GM18505 (cell line): ENCODE results near the gene KLHL11.

ENCODE experiments used
- ATAC-seq: cut with Tn5 transposase; IDR thresholded peaks from one replicate; pipeline ENCODE4 v1.9.1; 2021; ENCODE audit not compliant: unreplicated experiment
- POLR2A ChIP-seq: IDR thresholded peaks from 4 replicates; pipeline ENCODE4 v1.6.1; 2011; ENCODE audit warnings: borderline replicate concordance; ENCODE audit not compliant: insufficient read depth, insufficient read length; ENCODE audit errors: extremely low read depth

The KLHL11 gene

DNA sequence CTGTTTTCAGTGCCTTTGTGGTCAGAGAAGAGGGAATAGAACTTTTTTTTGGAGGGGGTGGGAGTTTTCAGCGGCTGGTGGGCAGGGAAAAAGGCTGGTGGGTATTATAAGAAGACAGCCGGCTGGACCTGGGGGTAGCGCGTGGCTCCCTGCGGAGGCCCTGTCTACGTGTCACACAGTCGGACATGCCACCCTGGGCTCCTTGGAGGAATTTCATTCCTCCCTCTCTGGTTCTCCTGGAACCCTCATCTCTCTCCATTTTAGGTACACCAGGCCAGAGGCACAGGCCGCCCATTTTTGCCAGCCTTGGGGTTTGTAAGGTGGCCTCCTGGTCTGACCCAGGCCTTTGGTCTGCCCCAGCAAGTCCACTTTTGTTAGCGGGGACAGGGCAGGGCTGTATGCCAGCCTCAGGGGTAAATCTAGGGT lies 51.5 kb downstream of the KLHL11 start:
- TF ChIP-seq POLR2A = no peak
- ATAC-seq = no peak

DNA sequence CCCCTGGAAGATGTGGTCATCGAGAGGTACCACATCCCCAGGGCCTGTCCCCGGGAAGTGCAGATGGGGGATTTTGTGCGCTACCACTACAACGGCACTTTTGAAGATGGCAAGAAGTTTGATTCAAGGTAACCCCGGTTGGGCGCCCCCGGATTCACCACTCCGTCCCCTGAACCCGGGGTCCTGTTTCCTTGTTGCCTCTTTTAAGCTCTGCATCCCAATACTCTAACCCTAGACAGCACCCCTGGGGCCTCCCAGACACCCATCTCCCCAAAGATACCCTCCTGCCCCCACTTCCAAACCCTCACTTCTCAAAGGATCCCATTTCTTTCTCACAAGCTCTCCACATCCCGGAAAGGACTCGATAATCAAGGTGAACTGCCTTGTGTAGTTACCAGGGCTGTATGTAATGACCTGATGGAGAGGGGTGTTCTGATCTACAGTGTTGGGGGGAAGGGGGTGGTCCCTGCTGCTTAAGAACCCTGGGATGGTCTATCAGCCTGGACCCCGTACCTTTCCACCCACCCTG lies 52.0 kb downstream of the KLHL11 start:
- ATAC-seq = no peak
- TF ChIP-seq POLR2A = no peak

DNA sequence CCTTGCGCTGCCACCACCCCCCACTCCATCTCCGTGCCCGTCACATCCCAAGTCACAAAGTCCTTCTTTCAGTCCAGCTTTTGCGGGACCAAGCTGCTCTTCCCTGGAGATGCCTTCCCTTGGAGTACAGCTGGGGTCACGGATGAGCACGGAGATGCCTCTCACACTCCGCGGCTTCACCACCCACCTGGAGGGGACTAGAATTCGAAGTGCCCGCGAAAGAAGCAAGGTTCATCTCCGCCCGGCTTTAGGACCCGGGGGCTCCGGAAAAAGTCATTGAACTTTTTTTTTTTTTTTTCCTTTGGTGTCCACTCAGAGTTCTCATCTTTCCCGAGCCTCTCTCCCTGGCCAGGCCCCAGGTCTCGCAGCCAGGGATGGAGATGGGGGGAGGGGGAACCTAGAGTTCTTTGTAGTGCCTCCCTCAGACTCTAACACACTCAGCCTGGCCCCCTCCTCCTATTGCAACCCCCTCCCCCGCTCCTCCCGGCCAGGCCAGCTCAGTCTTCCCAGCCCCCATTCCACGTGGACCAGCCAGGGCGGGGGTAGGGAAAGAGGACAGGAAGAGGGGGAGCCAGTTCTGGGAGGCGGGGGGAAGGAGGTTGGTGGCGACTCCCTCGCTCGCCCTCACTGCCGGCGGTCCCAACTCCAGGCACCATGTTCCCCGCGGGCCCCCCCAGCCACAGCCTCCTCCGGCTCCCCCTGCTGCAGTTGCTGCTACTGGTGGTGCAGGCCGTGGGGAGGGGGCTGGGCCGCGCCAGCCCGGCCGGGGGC lies 52.7 kb downstream of the KLHL11 start, which contains the start of gene FKBP10:
Gene FKBP10, plus strand, starts transcription at position 624 of the 771 bp plus-strand sequence. Its CDS starts 31 bp downstream, at position 655.
- no peak for TF ChIP-seq POLR2A
- ATAC-seq = no peak

DNA sequence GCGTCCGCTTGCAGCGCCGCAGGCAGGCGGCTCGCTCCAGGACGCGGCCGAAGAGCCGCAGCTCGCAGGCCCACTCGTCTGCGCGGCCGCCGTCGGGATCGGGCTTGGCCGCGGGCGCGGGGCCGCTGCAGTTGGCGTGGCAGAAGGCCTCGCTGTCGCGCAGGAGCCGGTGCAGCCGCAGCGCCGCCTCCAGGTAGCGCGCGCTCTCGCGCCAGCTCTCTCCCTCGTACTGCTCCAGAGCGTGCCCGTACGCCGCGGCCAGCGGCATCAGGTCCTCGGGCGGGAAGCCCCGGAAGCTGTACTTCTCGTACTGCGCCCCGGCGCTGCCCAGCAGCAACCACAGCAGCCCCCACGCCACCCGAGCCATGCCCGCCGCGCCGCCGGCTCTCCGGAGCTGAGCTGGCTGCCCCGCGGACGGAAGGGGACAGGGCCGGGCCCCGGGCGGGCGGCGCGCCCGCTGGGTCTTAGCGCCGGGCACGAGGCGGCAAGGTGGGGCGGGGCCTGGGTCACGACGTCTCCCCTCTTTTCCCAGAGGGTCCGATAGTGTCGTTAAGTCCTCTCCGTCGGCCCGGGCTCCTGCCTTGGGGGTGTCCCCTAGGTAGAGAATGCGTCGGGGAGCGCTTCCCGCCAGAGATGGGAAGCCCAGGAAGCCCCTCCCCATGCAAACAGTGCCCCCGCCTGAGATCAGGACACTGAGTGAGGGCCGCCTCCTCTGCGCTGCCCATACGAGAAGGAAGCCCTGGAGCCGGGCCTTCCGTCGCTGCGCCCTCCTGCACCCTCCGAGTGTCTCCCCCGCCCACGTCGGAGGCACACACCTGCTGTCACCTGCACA lies 53.5 kb downstream of the KLHL11 start, which contains the start of gene P3H4:
Gene P3H4, minus strand, starts transcription at position 401 of the 832 bp plus-strand sequence. Its CDS starts 34 bp downstream, at position 367.
- no peak for TF ChIP-seq POLR2A
- no peak for ATAC-seq

DNA sequence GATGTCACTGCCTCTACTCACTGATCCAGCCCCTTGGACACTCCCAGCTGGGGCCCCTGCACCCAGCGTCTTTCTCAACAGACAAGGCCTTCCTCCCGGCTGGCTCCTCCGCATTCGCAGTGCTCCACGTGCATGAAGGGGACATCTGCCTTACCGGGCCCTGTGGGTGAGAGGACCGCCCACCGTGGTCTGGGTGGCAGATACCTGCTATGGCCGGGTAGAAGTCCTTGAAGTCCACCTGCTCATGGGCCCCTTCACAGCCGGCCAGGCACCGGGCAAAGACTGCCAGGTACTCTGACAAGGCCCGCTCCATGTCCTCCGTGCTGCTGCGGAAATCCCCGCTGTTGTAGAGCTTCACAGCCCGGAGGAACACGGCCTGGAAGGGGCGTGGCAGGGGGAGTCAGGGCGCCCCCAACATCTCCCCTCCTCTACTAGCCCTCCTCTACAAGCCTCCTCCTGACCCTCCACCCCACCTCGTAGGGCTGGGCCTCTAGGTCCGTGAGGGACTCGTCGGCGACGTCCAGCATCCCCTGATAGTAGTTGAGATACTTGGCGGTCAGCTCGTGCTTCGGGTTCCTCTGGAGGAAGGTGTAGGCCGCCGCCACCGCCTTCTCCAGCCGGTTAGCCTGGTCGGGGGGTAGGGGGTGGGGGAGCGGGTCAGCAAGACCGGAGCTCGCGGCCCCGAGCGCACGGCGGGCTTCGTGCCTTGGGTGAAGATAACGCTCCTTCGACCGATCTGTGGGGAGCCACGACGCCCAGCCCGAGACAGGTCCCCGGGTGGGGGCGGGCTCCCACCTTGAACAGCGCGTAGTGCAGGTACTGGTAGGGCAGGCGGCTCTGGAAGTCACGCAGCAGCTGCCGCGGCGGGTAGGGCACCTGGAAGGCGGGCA lies 54.3 kb downstream of the KLHL11 start:
- TF ChIP-seq POLR2A = no peak
- ATAC-seq = no peak

DNA sequence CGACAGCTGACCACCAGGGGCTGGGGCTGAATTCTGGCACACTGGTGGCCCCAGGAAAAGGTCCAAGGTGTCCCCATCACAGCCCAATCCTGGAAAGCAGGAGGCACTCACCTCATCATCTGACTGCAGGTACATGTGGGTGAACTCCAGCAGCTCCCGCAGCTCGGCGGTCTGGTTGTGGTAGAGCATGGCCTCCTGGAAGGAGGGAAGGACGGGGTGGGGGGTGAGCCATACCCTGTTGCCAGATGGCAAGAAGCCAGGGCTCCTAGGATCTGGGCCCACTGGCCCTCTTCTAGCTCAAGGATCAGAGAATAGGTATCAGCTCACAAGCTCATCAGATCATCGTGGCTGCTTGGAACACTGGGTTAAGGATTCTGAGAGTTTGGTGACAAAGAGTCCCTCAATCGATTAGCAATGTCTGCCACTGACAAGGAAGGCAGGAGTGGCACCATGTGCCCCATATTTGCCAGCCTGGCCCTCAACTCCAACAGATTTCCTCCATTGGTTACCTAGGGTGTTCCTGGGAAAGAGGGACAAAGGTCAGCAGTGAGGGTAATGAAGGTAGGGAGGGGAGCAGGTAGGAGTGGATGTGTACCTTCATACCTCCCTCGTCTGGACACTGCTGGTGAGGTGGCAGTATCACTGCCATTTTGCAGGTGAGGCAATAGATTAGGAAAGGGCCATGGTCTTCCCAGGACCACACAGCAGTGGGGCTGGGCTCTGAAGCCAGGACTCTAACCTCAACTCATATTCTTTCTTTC lies 58.4 kb downstream of the KLHL11 start:
- TF ChIP-seq POLR2A = no peak
- ATAC-seq = no peak
